HuH-7.5 (cell line): ENCODE results near the gene SNAP29.
A peak's percentile ranks its signal among the peaks of the same experiment; 100 is the strongest.
"Not testable (repeated sequence)": the region's sequence is repeated elsewhere in the genome, so short reads cannot be mapped to it uniquely, and the experiment has no call there.

Experiments used
- DNase-seq: peaks from one replicate; pipeline ENCODE4 v3.0.0; 2011; ENCODE audit warnings: low spot score

The SNAP29 gene

GRCh38 chr22:20858615-20859416 is at the start of gene SNAP29, which contains the start of gene PI4KA:
TSS of gene SNAP29 (plus strand) at chr22:20859007. CDS start at chr22:20859111, 104 bp downstream.
TSS of gene PI4KA (minus strand) at chr22:20858811. CDS start at chr22:20858725, 86 bp downstream.
- DNase-seq: peak; percentile 93

- no peak for DNase-seq
Observed at GRCh38 chr22:20809538-20810185, 49.1 kb upstream of the SNAP29 start.

- no peak for DNase-seq
Observed at GRCh38 chr22:20810645-20811044, 48.2 kb upstream of the SNAP29 start.

GRCh38 chr22:20811171-20811570 is 47.6 kb upstream of the SNAP29 start:
- no peak for DNase-seq

GRCh38 chr22:20811971-20812660 is 46.7 kb upstream of the SNAP29 start:
- DNase-seq: no peak

GRCh38 chr22:20813056-20813455 is 45.8 kb upstream of the SNAP29 start:
- no peak for DNase-seq

- no peak for DNase-seq
Observed at GRCh38 chr22:20814221-20814808, 44.5 kb upstream of the SNAP29 start.

GRCh38 chr22:20815477-20816050 is 43.2 kb upstream of the SNAP29 start:
- DNase-seq: no peak

GRCh38 chr22:20816559-20816958 is 42.2 kb upstream of the SNAP29 start:
- no peak for DNase-seq

GRCh38 chr22:20818471-20818870 is 40.3 kb upstream of the SNAP29 start:
- no peak for DNase-seq

- no peak for DNase-seq
Observed at GRCh38 chr22:20819471-20819870, 39.3 kb upstream of the SNAP29 start.

- DNase-seq: not testable (repeated sequence)
Observed at GRCh38 chr22:20821717-20822239, 37.0 kb upstream of the SNAP29 start.

GRCh38 chr22:20822240-20822639 is 36.6 kb upstream of the SNAP29 start:
- no peak for DNase-seq

GRCh38 chr22:20823264-20823663 is 35.5 kb upstream of the SNAP29 start:
- no peak for DNase-seq

- DNase-seq: not testable (repeated sequence)
Observed at GRCh38 chr22:20825216-20825615, 33.6 kb upstream of the SNAP29 start.

GRCh38 chr22:20825624-20826023 is 33.2 kb upstream of the SNAP29 start:
- DNase-seq: no peak

- not testable (repeated sequence) for DNase-seq
Observed at GRCh38 chr22:20826373-20827152, 32.2 kb upstream of the SNAP29 start.

- DNase-seq: no peak
Observed at GRCh38 chr22:20829491-20830134, 29.2 kb upstream of the SNAP29 start.

- no peak for DNase-seq
Observed at GRCh38 chr22:20833225-20833665, 25.6 kb upstream of the SNAP29 start.

GRCh38 chr22:20834206-20834605 is 24.6 kb upstream of the SNAP29 start:
- DNase-seq: no peak
